Measurements from ENCODE around the gene CTNND2.

The CTNND2 gene

DNA sequence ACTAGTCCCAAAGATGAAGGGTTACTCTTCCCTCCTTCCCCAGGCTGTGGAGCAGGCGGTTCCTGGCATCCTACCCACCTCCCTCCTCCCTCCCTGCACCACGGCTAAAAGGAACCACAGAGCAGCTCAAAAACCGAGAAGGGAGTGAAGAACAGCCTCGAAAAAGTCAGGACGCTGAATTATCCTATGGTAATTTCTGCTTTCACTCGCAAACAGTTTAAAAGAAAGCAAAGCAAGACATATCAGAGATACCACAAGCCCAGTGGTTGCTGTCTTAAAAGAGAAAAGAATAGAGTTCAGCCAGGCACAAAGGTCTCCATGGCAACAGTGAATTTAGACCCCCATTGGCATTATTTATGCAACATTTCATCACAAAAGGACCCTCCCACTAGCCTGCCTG lies 315.4 kb downstream of the CTNND2 start:
- DNase-seq (ENCODE audit: low read depth) = no peak

DNA sequence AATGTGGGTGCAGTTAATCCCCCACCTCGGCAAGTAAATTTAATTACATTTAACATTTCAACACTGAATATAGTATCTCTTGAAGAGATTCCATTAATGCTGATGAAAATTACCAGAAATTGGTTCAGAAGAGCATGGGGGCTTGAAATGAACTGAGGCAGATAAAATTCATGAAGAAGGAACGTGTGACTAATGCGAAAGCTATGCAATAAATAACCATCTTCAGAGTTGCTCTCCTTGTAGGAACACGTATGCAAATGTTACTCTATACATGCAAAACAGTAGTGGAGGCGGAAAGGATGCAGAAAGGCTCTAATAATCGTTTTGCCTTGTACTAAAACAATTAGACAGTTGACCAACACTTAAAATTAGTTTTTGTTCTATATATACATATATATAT lies 320.2 kb downstream of the CTNND2 start:
- DNase-seq (ENCODE audit: low read depth) = no peak

DNA sequence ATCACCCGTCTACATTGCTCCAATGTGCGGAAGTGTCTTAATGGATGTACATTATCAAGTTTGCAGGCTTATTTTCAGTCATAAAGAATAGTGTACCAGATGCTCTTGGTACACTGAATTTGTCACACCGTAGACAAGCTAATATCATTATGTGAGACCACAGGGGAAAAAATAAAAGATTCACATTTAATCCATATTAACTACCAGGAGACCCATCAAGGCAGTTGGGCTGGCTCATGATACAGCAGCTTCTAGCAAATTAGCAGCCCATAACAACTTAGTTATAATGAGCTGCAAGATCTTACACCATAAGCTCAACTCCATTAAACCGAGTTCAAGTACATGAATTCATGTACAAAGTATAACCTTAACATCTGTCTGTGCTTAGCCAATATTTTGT lies 324.9 kb downstream of the CTNND2 start:
- no peak for DNase-seq (ENCODE audit: low read depth)

DNA sequence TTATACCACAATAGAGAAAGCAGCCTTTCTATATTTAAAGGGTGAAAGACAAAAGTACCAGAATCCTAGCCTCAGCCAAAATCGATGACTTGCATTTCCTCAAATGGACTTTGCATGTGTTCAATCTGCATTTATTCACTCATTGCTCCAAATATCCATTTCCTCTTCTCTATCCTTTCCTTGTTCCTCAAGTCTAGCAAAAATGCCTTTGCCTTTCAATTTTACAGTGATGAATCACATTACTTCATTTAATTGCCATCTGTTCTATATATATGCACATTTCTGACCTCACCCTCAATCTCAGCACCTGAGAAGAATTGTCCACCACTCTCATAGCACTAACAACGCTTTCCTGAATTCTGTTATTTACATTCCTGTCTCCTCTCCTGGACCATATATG lies 329.5 kb downstream of the CTNND2 start:
- no peak for DNase-seq (ENCODE audit: low read depth)

DNA sequence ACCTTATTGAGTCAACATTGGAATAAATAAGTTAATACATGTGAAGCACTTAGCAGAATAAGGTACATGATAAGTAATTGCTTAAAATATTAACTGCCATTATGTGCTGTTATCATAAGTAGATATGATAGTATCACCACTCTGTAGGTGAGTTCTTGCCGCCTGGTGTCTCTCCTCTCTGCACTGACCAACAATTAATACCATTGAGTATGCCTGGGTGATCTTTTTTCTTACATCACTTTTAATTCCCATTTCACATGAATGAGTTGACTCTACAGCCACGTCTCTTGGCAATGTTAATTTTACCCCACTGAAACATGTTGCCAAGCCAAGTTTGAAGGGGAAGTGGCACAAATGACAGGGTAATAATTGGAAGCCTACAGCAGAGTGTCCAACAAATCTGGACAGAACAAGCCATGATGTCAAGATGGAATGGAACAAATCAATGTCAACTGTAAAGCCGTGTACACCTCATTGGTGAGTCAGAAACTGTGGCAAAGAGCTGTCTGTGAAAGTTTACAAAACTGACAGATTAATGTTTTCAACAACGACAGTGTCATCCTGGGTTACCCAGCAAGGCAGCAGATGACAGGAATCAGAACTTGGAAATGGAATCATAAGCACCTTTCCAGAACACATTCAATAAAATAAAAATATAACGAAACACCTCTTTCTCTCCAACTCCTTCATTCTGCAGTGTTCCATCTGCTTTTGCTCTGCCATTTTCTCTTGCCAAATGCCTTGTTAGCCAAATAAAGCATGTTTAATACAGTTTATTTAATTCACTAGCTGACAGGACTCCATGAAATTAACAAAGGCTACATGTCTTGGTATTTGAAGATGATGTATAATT lies 330.9 kb downstream of the CTNND2 start:
- DNase-seq (ENCODE audit: low read depth) = no peak

DNA sequence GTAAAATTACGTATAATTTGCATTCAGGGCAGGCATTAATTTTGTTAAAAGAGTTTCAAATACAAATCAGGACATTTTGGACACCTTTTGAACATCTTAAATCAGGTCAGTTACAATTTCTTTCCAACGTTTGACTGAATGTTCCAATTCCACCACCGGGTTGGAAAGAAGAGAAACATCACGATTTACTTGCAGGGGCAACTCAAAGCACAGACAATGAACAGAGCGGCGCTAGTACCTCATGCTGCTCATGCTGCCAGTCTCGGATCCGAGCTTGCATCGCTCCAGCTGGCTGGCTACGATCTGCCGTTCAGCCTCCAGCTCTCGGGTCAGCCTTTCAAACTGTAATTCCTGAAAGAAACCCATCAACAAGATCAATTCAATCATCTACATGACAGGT lies 339.5 kb downstream of the CTNND2 start:
- DNase-seq (ENCODE audit: low read depth) = no peak

DNA sequence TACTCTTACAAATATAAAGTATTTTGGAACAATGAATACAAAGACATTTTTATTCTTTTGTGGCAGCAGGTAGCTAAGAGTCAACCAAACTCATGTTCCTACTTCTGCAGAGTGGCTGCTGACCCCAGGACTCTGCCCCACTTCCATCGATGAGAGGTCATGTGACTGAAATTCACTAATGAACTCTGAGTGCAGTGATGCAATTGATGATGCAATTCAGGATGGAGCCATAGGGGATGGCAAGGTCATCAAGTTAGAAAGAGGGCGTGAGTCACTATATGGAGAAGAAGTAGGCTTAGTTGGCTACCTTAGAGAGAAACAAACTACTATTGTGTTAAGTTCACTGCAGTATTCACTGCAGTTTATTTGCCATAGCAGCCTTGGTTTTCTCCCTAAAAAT lies 340.4 kb downstream of the CTNND2 start:
- no peak for DNase-seq (ENCODE audit: low read depth)

DNA sequence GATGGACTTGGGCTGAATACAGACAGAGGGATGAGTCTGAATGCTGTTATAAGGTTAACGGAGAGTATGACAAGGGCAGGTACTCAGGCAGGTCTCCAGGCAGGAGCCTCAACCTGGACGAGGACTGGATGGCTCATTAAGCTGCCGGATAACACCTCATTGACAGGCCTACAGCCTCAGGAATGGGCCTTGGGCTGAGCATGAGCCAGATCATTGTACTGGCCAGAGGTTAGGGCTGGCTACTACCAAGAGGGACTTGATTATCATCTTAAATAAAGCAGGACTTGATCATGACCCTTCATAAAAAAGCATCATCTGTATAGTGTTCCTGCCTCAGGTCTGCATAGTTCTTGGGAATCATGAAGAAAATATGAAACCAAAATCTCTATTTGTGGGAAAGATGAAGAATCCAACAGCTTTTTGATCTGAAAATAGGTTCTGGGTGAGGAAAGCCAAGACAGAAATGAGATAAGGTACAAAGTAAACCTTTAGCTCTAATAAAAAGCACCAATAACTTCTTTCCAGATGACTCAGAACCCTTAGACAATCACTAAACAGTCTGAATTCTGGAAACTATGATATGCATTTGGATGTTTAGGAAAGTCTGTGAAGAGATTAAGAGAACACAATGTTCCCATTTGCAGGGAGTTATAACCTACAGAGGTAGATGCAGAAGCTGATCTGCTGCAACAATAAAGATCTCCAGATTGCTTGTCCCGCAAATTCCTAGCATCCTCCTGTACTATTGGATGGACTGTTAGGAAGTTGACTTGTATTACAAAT lies 343.1 kb downstream of the CTNND2 start:
- DNase-seq (ENCODE audit: low read depth) = no peak

DNA sequence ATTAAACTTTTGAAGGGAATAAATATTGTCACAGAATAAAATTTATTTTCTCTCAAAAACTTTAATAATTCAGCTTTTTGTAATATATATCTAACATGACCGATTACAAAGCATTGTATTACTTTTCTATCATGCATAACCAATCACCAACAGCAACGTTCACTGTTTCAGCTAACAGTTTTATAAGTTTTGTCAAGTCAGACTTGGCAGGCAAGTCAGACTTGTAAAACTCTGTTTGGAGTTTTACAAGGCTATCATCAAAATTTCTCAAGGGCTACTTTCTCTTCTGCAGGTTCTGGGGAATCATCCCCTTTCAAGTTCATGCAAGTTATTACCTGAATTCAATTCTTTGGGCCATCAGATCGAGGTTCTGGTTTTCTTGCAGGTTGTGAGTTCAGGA lies 347.2 kb downstream of the CTNND2 start:
- DNase-seq (ENCODE audit: low read depth) = no peak

DNA sequence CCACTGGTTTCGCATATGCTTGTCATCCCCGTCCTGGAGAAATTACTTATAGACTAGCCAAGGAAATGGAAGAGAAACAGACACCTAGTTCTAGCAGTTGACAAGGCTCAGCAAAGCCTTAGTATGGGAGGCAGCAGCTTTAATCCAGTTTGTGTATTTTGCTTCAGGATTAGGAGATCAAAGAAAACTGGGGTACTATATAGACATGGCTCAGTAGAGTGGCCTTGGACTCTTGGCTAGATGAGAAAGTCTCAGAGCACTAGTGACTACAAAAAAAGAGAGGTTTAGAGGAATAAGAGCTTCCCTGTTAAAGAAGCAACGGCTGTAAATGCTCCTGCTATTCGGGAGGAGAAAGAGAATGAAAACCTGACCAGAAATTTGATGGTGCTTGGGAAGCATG lies 349.1 kb downstream of the CTNND2 start:
- DNase-seq (ENCODE audit: low read depth) = no peak

DNA sequence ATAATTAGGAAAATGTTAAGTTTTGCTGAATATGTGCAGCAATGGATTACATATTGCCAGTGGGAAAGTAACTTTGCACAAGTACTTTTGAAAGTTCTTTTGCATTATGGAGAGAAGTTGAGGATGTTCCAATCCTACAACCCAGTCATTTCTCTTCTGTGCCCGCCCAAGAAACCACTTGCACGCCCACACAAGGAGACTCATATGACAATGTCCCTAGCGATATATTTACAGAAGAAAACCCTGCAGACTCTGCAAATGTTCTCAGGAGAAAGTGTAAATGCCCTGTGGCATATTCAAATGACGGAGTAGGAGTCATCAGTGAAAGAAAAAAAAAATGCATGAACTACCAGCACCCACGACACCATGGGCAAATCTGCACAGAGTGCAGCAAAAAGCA lies 356.5 kb downstream of the CTNND2 start:
- DNase-seq (ENCODE audit: low read depth) = no peak

DNA sequence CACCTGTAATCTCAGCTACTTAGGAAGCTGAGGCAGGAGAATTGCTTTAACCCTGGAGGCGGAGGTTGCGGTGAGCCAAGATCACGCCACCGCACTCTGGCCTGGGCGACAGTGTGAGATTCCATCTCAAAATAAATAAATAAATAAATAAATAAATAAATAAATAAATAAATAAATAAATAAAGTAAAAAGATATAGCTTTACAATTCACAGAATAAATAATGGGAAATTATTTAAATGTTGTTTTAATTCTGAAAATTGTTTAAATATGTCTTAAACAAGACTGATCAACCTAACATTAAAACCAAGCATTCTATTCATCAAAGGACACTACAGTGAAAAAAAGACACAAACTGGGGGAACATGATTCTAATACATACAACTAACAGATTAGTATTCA lies 357.1 kb downstream of the CTNND2 start:
- DNase-seq (ENCODE audit: low read depth) = no peak

DNA sequence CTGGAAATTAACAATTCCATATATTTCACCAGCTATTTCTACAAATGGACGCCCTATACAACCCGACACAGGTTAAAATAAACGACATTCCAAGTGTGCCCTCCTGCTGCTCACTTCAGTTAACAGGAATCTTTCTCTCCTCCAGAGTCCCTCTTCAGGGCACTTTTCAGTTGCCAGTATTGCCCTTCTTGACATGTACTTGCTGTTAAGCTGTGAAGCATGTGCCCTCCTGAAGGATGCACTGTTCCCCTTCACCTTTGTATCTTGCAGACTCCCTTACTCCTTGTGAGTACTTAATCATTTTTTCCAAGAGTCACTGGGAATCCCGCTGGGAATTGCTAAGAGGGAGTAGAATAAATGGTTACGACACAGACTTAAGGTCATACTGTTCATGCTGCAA lies 364.1 kb downstream of the CTNND2 start:
- DNase-seq (ENCODE audit: low read depth) = no peak

DNA sequence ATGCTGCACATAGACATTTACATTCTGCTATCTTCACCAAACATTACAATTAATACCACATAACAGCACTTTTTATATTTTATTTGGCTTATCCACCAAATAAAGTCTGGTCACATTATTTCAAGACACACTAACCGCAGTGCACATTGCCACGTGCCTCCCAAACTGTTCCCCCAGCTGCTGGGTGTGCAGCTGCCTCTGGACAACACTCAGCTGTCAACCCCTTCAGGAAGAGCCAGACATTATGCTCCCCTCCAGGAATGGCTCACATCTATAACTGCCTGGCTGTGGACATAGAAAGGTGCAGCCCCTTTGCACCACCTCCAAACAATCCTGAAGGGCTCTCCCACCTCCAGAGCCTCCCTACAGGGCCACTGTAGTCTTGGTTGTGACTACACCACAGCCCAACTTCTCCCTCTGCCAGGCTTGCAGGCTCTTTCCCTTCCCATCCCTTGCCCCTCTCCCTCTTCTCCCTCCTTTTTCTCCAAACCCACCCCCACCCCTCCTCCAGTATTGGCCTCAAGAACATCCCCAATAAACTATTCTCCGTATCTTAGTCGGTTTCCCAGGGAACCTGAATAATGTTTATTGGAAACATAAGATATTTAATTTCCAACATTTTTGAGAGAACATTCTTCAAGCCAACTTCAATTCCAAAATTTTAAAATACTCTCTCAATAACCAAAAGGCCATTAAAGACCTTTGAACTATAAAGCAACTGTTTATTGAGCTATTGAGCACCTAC lies 372.3 kb downstream of the CTNND2 start:
- no peak for DNase-seq (ENCODE audit: low read depth)

DNA sequence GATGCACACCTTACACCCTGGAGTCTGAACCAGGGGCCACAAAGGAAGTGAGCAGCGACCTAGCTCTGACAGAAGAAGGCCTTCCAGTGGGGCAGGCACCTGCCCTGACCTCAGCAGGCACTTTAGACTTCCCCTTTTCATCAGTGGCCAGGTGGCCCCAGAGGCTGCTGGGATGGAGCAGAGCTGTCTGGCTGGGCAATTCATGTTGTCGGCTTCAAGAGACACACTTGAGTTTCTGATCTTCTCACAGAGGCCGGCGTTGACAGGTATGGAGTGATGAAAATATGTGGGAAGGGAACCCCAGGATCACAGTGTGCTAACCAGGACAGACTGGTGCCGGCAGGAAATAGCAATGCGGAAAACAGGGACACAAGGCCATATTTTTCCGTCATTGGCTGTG lies 375.5 kb downstream of the CTNND2 start:
- DNase-seq (ENCODE audit: low read depth) = no peak

DNA sequence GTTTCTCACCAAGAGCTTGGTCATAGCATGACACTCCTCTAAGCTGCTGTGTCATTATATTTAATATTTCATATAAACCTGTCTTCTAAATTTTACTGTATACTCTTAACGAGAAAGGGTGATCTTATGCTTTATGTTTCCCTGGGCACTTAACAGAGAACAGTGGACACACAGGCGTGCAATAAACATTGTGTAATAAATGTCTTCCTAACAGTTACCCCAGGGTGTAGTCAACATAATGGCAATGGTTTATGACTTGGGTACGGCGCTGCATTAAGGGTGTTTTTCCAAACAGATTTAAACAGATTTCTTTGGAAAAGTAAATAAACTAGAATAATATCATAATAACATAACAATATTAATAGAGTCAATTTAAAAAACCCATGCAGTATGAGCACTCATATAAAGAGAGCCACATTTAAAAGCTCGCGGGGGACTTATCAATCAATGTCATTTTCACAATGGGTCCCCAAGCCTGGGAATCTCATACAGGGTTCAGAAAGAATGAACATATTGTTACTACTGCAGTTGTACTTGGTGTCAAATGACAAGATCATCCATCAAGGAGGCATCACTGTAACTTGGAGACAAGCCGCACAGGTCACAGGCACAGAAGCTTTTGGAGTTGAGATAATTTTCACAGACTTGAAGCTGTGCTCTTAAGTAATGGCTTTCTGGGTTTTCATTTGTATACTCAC lies 376.4 kb downstream of the CTNND2 start:
- DNase-seq (ENCODE audit: low read depth) = no peak

DNA sequence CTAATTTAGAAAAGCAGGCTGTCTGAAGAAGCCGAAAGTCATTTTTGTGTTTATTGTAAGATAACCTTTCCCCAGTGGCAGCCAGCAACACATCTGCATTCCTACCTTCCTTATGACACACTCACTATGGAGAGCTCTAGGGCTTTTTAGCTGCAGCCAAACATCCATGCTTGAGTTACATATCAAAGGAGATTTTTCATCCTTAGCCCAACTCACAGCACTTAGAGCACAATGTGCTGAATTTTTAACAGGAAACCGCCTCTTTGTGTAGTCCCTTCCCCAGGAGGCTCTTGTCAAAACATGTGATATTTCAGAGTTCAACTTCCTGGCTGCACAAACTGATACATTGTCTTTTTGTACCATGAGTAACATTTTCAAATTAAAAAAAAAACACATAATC lies 379.2 kb downstream of the CTNND2 start:
- DNase-seq (ENCODE audit: low read depth) = no peak

DNA sequence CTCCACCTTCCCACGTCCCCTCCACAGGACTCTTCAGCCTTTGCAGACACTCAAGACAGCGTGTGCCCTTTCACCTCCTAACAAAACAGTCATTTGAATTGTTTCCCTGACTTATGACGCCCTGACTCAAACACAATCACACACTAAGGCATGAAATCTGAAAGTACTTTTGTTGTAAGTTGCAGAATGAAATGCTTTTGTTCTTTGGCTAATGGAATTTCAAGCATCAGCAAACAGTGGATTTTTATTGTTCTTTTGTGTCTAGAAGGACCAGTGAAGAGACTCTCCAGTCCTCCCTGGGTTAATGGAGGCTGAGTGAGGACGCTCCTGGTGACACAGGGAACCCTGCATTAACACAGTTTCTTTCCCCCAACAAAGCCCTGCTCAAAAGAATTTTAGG lies 380.1 kb downstream of the CTNND2 start:
- no peak for DNase-seq (ENCODE audit: low read depth)

DNA sequence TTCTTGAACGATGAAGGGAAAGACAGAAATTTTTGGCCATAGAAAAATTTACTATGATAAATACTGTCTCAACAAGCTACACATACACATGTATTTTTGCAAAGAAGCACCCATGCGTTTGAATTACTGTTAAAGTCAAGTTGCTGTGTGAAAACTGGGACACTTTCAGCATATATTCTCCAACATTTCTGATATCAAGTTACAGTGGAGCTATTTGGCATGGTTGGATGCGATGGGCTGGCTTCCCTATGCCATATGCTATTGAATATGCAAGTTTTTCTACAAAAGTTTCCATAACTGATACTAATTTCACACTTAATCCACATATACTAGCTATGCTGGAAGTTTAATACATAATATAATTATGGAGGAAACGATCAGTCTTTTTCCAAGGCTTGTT lies 381.4 kb downstream of the CTNND2 start:
- DNase-seq (ENCODE audit: low read depth) = no peak

DNA sequence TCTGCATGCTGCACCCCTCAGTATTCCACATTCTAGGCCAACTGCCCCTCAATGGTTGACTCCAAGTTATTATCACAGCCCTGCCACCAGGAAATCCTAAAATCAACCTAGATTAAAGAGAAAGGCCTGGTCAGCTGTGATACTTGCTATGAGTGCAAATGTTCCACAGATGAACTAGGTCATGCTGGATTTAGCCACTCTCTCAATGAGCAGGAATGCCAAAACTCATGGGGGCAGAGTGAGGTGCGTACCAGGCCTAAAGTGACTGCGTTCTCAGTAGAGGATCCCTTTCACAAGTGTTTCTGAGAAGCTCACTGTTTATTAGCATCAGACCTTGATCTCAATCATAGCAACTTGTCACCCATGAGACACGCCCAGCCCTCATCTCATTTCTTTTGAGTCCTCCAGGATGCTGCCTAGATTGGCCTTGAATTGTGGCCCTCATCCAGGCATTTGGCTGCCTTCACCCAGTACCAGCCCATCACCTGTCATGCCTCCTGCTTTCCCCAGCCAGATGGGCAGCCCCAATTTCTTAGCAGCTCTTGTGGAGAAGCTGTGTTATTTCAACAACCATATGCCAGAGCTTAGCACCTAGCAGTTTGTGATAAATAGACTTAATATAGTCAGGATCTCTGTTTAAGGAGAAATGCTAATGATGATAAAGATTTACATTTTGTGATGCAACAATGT lies 383.9 kb downstream of the CTNND2 start:
- no peak for DNase-seq (ENCODE audit: low read depth)

DNA sequence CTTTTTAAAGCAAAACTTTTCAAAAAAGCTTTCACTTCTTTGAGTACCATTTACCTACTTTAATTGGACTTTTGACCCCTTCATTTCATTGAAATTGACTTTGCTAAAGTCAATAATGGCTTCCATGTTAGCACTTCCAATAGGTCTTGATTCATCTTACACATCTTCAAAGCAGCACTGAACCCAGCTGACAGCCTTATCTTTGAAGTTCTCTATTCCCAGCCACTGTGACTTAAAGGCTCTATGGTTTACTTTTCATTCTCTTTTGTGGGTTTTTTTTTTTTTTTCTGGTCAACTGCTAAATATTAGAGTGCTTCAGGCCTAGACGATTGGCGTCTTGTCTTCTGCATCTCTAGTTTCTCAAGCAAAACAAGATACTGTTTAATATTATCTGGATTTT lies 385.0 kb downstream of the CTNND2 start:
- DNase-seq (ENCODE audit: low read depth) = no peak

DNA sequence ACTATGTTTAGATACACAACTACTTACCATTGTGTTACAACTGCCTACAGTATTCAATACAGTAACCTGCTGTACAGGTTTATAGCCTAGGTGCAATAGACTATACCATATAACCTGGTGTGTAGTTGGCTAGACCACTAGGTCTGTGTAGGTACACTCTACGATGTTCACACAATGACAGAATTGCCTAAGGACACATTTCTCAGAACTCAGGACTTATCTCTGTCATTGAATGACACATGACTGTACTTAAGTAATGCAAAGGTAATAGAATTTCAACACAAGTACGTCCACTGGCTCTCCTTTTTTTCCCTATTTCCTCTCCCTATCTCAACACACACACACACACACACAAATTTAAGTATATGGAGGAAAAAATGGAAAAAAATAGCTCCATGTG lies 385.6 kb downstream of the CTNND2 start:
- DNase-seq (ENCODE audit: low read depth) = no peak

Measured in activated T-cell treated with anti-CD3 and anti-CD28 coated beads for 48 hours (primary cell).